H9 (cell line): Measurements from ENCODE around the gene KRTAP10-4. TPM values are rescaled to one million over a fixed set of nuclear protein-coding genes. Genes with fewer than 3 reads are reported as not detected.
A peak's percentile ranks its signal among the peaks of the same experiment; 100 is the strongest.

Experiments
- DNase-seq: peaks from one replicate; pipeline ENCODE4 v3.0.0-alpha.2; 2017
- H2AFZ ChIP-seq: one replicate; pipeline ENCODE4 v1.6.1; 2013; ENCODE audit warnings: mild to moderate bottlenecking, low read length, control low read depth, moderate library complexity
- H2AK5ac ChIP-seq: 2 replicates; pipeline ENCODE4 v1.6.1; 2013; ENCODE audit warnings: low read length, control low read depth, mixed read lengths; ENCODE audit not compliant: insufficient read length
- H2BK120ac ChIP-seq: one replicate; pipeline ENCODE4 v1.6.1; 2013; ENCODE audit warnings: low read depth, mild to moderate bottlenecking, low read length, control low read depth, inconsistent platforms; ENCODE audit not compliant: poor library complexity, severe bottlenecking
- H2BK12ac ChIP-seq: 2 replicates; pipeline ENCODE4 v1.6.1; 2013; ENCODE audit warnings: low read length, control low read depth, mixed read lengths, low read depth; ENCODE audit not compliant: insufficient read length
- H2BK15ac ChIP-seq: 2 replicates; pipeline ENCODE4 v1.6.1; 2013; ENCODE audit warnings: low read depth, low read length, control low read depth
- H2BK20ac ChIP-seq: one replicate; pipeline ENCODE4 v1.6.1; 2013; ENCODE audit warnings: low read depth, mild to moderate bottlenecking, low read length, control low read depth, inconsistent platforms; ENCODE audit not compliant: poor library complexity, severe bottlenecking
- H2BK5ac ChIP-seq: 2 replicates; pipeline ENCODE4 v1.6.1; 2013; ENCODE audit warnings: low read length, control low read depth, mixed read lengths; ENCODE audit not compliant: insufficient read length
- H3K14ac ChIP-seq: 2 replicates; pipeline ENCODE4 v1.6.1; 2013; ENCODE audit warnings: low read length, control low read depth; ENCODE audit not compliant: insufficient read depth
- H3K18ac ChIP-seq: 2 replicates; pipeline ENCODE4 v1.6.1; 2013; ENCODE audit warnings: low read depth, mild to moderate bottlenecking, mixed read lengths, low read length, control low read depth; ENCODE audit not compliant: insufficient read length
- H3K23ac ChIP-seq: 2 replicates; pipeline ENCODE4 v1.6.1; 2013; ENCODE audit warnings: low read length, control low read depth, mixed read lengths, low read depth; ENCODE audit not compliant: insufficient read length
- H3K23me2 ChIP-seq: 2 replicates; pipeline ENCODE4 v1.6.1; 2013; ENCODE audit warnings: low read depth, mild to moderate bottlenecking, mixed read lengths, low read length, control low read depth; ENCODE audit not compliant: insufficient read length, poor library complexity, severe bottlenecking
- H3K27ac ChIP-seq: 2 replicates; pipeline ENCODE4 v1.5.1; 2013; ENCODE audit warnings: low read length, control low read depth, mixed read lengths, low read depth; ENCODE audit not compliant: insufficient read length
- H3K27me3 ChIP-seq: 2 replicates; pipeline ENCODE4 v1.6.1; 2013; ENCODE audit warnings: low read length, control low read depth, inconsistent platforms; ENCODE audit not compliant: insufficient read depth
- H3K4ac ChIP-seq: 2 replicates; pipeline ENCODE4 v1.6.1; 2013; ENCODE audit warnings: low read depth, mild to moderate bottlenecking, control low read depth, inconsistent platforms, low read length, moderate library complexity
- H3K4me1 ChIP-seq: 2 replicates; pipeline ENCODE4 v1.6.1; 2013; ENCODE audit warnings: low read length, control low read depth, inconsistent platforms; ENCODE audit not compliant: insufficient read depth
- H3K4me2 ChIP-seq: 2 replicates; pipeline ENCODE4 v1.6.1; 2013; ENCODE audit warnings: low read length, control low read depth, mixed read lengths; ENCODE audit not compliant: insufficient read length, insufficient read depth
- H3K56ac ChIP-seq: 2 replicates; pipeline ENCODE4 v1.6.1; 2013; ENCODE audit warnings: low read depth, mild to moderate bottlenecking, mixed read lengths, low read length, control low read depth; ENCODE audit not compliant: insufficient read length
- H3K79me1 ChIP-seq: 2 replicates; pipeline ENCODE4 v1.6.1; 2013; ENCODE audit warnings: low read depth, mild to moderate bottlenecking, moderate library complexity, low read length, control low read depth, inconsistent platforms; ENCODE audit not compliant: insufficient read depth, poor library complexity, severe bottlenecking
- H3K79me2 ChIP-seq: 2 replicates; pipeline ENCODE4 v1.6.1; 2013; ENCODE audit warnings: low read length, control low read depth, inconsistent platforms; ENCODE audit not compliant: insufficient read depth
- H3K9ac ChIP-seq: 2 replicates; pipeline ENCODE4 v1.6.1; 2013; ENCODE audit warnings: low read length, control low read depth, mixed read lengths; ENCODE audit not compliant: insufficient read length; ENCODE audit errors: extremely low read depth
- H3K9me3 ChIP-seq: one replicate; pipeline ENCODE4 v1.6.1; 2013; ENCODE audit warnings: low read depth, low read length, inconsistent platforms; ENCODE audit not compliant: control insufficient read depth
- H3T11ph ChIP-seq: one replicate; pipeline ENCODE4 v1.6.1; 2013; ENCODE audit warnings: mild to moderate bottlenecking, low read length, control low read depth, inconsistent platforms
- H4K20me1 ChIP-seq: one replicate; pipeline ENCODE4 v1.6.1; 2013; ENCODE audit not compliant: control insufficient read depth, insufficient read length, insufficient read depth
- H4K5ac ChIP-seq: 2 replicates; pipeline ENCODE4 v1.6.1; 2013; ENCODE audit warnings: low read depth, mild to moderate bottlenecking, mixed read lengths, low read length, control low read depth; ENCODE audit not compliant: insufficient read length
- H4K8ac ChIP-seq: replicated peaks from 2 replicates; pipeline ENCODE4 v1.6.1; 2013; ENCODE audit warnings: low read length, control low read depth, mixed read lengths, low read depth; ENCODE audit not compliant: insufficient read length
- H4K91ac ChIP-seq: 2 replicates; pipeline ENCODE4 v1.6.1; 2013; ENCODE audit warnings: low read depth, mild to moderate bottlenecking, moderate library complexity, mixed read lengths, low read length, control low read depth; ENCODE audit not compliant: insufficient read length
- H3K27ac Mint-ChIP-seq, 3 experiments: 2 replicates in 2 of 3; 3 replicates in 1 of 3; pipeline ENCODE4 v1.8.0; 2020 to 2021; ENCODE audit warnings: mixed read lengths in 3 of 3, mild to moderate bottlenecking in 1 of 3, moderate library complexity in 1 of 3
- H3K27me3 Mint-ChIP-seq: 2 replicates; pipeline ENCODE4 v1.8.0; 2021; ENCODE audit warnings: low read depth, mild to moderate bottlenecking, moderate library complexity, mixed read lengths
- H3K36me3 Mint-ChIP-seq, 3 experiments: 2 replicates in 2 of 3; 3 replicates in 1 of 3; pipeline ENCODE4 v1.8.0; 2020 to 2021; ENCODE audit warnings: low read depth in 3 of 3, mixed read lengths in 3 of 3; ENCODE audit not compliant: insufficient read depth in 1 of 3
- H3K4me1 Mint-ChIP-seq, 2 experiments: 2 replicates each; pipeline ENCODE4 v1.8.0; 2020; ENCODE audit warnings: mixed read lengths in 2 of 2
- H3K4me3 Mint-ChIP-seq, 2 experiments: 2 replicates in 1 of 2; 3 replicates in 1 of 2; pipeline ENCODE4 v1.8.0; 2020 to 2021; ENCODE audit warnings: mild to moderate bottlenecking in 2 of 2, mixed read lengths in 2 of 2, moderate library complexity in 1 of 2
- H3K9me3 Mint-ChIP-seq, 2 experiments: 2 replicates in 1 of 2; 3 replicates in 1 of 2; pipeline ENCODE4 v1.8.0; 2020; ENCODE audit warnings: mild to moderate bottlenecking in 2 of 2, mixed read lengths in 2 of 2, moderate library complexity in 1 of 2
- CTCF ChIP-seq: fragments of 200-600 bp; sonication (generic); conservative IDR thresholded peaks from 3 replicates; pipeline ENCODE4 v1.8.0; 2021; ENCODE audit warnings: antibody characterized with exemption, mild to moderate bottlenecking
- whole genome bisulfite sequencing: extraction: QIAGEN DNeasy Blood & Tissue Kit; methylation state at CpG from one replicate; pipeline ENCODE4 v1.1.7; 2013; ENCODE audit warnings: missing lambda C conversion rate, low lambda C conversion rate, mixed read lengths; ENCODE audit not compliant: insufficient read length; ENCODE audit errors: extremely low coverage; 5-methylcytosine and 5-hydroxymethylcytosine counted together
- total RNA-seq: library from RNA; stranded (reverse); gene quantifications from 2 replicates; pipeline ENCODE4 v1.2.1, GENCODE V29; 2021

KRTAP10-4 gene
- total RNA-seq, 1 experiment from 2014 or later: not detected

- H2BK120ac ChIP-seq: no peak overlapping the region
- H3K4me2 ChIP-seq: no peak overlapping the region
- H3K18ac ChIP-seq: no peak overlapping the region
- H3K27ac ChIP-seq: no peak overlapping the region
- H4K91ac ChIP-seq: no peak overlapping the region
- peak; percentile 21 for DNase-seq
- Mint-ChIP-seq H3K27ac (no peak overlapping the region), H3K27me3 (peaks cover 14% of the 10 kb centered on the region), H3K36me3 (peaks cover 0 to 24% (median 6%) of the 10 kb centered on the region in 3 experiments; a peak in 5 of 7 replicates), H3K9me3 (peaks cover 12 to 22% of the 10 kb centered on the region in 2 experiments), H3K4me1 (peaks cover 22 to 23% of the 10 kb centered on the region in 2 experiments), H3K4me3 (no peak overlapping the region)
- H3K14ac ChIP-seq: no peak overlapping the region
- H3K9ac ChIP-seq: no peak overlapping the region
- no peak overlapping the region for H4K8ac ChIP-seq
- H4K20me1 ChIP-seq: no peaks in the 10 kb centered on the region
- no peak overlapping the region for H2BK15ac ChIP-seq
- H2BK20ac ChIP-seq: no peak overlapping the region
- H3K56ac ChIP-seq: no peak overlapping the region
- H2AFZ ChIP-seq: no peak overlapping the region
- H3K23ac ChIP-seq: no peak overlapping the region
- H2BK5ac ChIP-seq: no peak overlapping the region
- H3K23me2 ChIP-seq: no peaks in the 10 kb centered on the region
- no peak for TF ChIP-seq CTCF
- H2AK5ac ChIP-seq: no peak overlapping the region
- H3K4ac ChIP-seq: no peak overlapping the region
- no peaks in the 10 kb centered on the region for H3K4me1 ChIP-seq
- no peaks in the 10 kb centered on the region for H3K79me2 ChIP-seq
- no peak overlapping the region for H2BK12ac ChIP-seq
- no peak overlapping the region for H4K5ac ChIP-seq
- no peaks in the 10 kb centered on the region for H3K9me3 ChIP-seq
- no CpG with 5 or more reads among the region's 15 CpGs for WGBS
- no peaks in the 10 kb centered on the region for H3K79me1 ChIP-seq
- no peak overlapping the region for H3T11ph ChIP-seq
- no peaks in the 10 kb centered on the region for H3K27me3 ChIP-seq
Measured at GRCh38 chr21:44582055-44582454, 8.5 kb downstream of the KRTAP10-4 start.
